Right kidney (tissue), 1 donor: ENCODE results near the gene APOOL.
"Not testable (repeated sequence)": the region's sequence is repeated elsewhere in the genome, so short reads cannot be mapped to it uniquely, and the experiment has no call there.

ENCODE experiments used
- DNase-seq: peaks from one replicate; pipeline ENCODE4 v3.0.0-alpha.2; 2016

Gene APOOL

GRCh38 chrX:85077247-85077646 is 73.6 kb downstream of the APOOL start:
- DNase-seq = not testable (repeated sequence)

- DNase-seq = no peak
These were observed 81.2 kb downstream of the APOOL start for GRCh38 chrX:85084770-85085393.

- no peak for DNase-seq
These were observed 85.7 kb downstream of the APOOL start for GRCh38 chrX:85089321-85089840.

GRCh38 chrX:85107407-85107806 is 103.7 kb downstream of the APOOL start:
- DNase-seq = no peak

- no peak for DNase-seq
These were observed 104.5 kb downstream of the APOOL start for GRCh38 chrX:85108165-85108564.

GRCh38 chrX:85109235-85109634 is 105.6 kb downstream of the APOOL start:
- DNase-seq = no peak

GRCh38 chrX:85111347-85111746 is 107.7 kb downstream of the APOOL start:
- no peak for DNase-seq

GRCh38 chrX:85112293-85112692 is 108.6 kb downstream of the APOOL start:
- no peak for DNase-seq

- no peak for DNase-seq
These were observed 110.1 kb downstream of the APOOL start for GRCh38 chrX:85113746-85114145.

- no peak for DNase-seq
These were observed 110.5 kb downstream of the APOOL start for GRCh38 chrX:85114171-85114570.

- no peak for DNase-seq
These were observed 111.1 kb downstream of the APOOL start for GRCh38 chrX:85114776-85115175.

- no peak for DNase-seq
These were observed 111.6 kb downstream of the APOOL start for GRCh38 chrX:85115252-85115651.

GRCh38 chrX:85136409-85136808 is 132.7 kb downstream of the APOOL start:
- DNase-seq = no peak

GRCh38 chrX:85139422-85139821 is 135.7 kb downstream of the APOOL start:
- DNase-seq = no peak

- DNase-seq = no peak
These were observed 137.3 kb downstream of the APOOL start for GRCh38 chrX:85140964-85141363.
